GM21423 (cell line): ENCODE measurements around the gene WDR27.
"Not testable (repeated sequence)": the region's sequence is repeated elsewhere in the genome, so short reads cannot be mapped to it uniquely, and the experiment has no call there.

Experiments used
- ATAC-seq: cut with Tn5 transposase; IDR thresholded peaks from one replicate; pipeline ENCODE4 v1.9.1; 2021; ENCODE audit warnings: mild to moderate bottlenecking, moderate library complexity; ENCODE audit not compliant: unreplicated experiment

The WDR27 gene

DNA sequence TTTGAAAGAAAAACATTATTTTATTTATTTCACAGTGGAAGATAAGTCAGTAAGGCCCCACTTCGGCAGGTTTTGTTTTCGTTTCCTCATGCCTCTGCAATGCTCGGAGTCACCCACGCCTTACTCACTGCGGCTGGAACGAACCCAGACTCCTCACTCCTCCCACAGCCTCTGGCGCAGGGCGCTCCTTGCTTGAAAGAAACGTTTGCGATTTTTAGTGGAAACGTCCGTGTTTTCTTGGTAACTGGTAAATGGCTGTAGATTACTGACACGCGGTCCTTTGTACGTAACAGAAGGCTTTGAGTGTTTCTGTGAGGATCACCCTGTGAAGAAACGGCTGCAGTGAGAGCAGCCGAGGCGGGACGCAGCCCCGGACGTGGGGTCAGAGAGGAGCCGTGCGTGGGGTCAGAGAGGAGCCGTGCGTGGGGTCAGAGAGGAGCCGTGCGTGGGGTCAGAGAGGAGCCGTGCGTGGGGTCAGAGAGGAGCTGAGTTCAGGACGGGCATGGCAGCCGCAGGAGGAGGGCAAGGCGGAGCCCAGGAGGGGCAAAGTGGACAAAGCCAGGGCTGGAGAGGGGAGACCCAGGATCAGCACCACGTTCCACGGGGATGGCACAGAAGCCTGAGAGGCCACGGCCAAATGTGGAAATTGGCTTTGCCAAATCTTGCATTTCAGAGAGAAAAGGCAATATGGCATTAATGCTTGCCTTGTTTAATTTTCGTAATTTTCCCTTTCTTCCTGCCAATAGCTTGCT is 249.5 kb downstream of the WDR27 start:
- ATAC-seq: no peak

DNA sequence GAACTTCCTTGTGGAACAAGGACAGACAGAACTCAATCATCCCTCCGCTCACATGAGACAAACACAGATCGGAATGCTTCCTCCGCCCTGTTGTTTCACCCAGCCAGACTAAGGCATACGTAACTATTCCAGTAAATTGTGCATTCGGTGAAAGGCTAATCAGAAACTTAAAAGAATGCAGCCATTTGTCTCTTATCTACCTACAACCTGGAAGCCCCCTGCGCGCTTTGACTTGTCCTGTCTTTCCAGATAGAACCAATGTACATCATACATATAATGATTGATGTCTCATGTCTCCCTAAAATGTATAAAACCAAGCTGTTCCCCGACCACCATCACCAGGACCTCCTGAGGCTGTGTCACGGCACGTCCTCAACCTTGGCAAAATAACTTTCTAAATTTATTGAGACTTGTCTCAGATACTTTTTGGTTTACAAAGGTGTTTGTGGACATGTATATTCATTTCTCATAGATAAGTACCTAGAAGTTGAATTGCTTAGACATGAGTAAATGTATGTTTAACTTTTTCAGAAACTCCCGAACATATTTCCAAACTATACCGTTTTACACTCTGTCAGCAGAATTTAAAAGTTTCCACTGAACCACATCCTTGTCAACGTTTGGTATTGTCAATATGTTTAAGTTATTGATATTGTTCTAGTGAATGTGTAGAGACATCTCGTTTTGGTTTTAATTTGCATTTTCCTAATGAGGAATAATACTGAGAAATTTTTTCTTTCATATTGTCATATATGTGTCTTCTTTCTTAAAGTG is 250.6 kb downstream of the WDR27 start:
- ATAC-seq: no peak

DNA sequence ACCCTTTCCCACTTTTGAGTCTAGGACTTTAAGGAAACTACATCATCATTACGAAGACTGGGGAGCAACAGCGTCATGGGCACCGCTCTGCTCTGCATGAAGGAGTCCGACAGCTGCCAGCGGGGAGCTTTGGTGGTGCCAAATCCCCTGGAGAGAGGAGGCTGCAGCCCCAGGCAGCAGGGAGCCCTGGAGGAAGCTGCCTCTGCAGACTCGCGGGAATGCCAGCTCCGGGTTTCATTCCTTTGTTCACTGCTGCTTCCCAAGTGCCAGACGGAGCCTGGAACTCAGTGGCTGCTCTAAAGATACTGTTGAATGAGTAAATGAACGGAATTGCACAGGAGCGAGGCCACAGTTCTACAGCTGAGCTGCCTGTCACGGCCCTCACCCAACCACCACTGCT is 251.7 kb downstream of the WDR27 start:
- no peak for ATAC-seq

- ATAC-seq: no peak
These were observed 252.6 kb downstream of the WDR27 start for GRCh38 chr6:169449221-169449620.

DNA sequence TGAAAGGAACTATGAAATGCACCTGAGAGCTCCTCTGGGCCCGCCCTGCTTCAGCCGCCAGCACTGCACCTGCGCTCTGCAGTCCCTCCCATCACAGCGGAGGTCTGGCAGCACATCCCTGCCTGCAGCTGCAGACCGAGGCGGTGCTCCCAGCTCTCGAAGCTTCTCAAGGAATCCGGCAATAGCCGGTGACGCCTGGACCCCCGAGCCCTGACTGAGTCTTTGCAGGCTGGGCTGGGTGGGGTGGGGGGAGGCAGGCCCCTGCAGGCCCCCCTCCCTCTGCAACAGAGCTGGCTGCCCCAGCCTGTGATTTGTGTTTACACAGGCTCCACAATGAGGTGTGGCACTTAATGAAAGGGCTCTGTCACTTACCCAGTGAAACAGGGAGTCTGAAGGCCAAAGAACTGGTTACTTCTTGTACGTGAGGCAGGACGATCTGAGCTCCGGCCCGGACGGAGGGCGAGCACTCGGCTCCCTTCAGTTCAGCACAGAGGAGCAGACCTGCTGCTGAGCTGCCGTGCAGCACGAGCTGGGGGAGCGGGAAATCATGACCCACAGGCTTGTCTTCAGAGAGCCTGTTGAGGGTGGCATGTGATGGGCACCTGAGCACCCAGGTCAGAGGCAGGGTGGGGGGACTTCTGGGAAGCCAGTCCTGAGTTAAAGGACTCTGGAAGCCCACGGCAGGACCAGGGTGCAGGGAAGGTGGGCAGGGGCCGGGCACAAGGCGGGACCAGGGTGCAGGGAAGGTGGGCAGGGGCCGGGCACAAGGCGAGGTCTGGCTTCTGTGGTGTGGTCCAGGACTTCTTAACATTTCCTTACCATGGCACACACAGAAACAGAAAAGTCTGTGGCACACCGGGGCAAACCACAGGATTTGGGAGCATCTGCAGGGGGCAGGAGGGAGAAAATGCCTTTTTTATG is 255.9 kb downstream of the WDR27 start:
- no peak for ATAC-seq

DNA sequence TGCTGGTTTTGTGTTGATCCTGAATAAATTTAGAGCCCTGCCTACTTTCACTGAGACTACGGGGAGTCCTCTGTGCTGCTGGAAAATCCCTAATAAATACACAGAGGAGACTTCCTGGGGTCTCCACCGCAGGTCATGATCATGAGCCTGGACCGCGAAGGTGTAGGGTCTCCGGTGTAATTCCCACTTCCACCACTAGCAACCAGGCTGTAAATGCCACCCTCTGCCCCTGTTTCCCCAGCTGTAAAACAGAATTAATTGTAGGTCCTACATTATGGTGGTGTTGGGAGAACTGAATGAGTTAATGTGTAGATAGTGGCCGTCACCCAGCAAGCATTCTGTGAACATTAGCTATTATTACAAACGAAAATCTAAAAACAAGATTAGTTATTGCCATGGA is 256.6 kb downstream of the WDR27 start:
- ATAC-seq: no peak

DNA sequence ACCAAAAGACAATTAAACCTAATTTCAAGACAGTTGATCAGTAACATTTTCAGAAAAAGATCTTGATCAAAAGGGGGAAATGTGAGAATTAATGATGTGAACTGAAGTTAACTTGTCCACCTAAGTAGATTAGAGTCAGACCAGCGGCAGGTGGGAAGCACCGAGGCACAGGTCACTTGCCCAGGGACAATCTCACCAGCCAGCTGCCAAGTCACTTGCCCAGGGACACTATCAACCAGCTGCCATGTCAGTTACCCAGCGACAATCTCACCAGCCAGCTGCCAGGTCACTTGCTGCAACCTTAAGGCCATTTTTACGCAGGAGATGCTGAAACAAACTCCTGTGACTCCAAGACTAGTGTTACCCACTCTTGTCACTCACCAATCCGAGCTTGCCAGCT is 260.5 kb downstream of the WDR27 start:
- ATAC-seq: no peak

GRCh38 chr6:169439710-169440109 is 262.1 kb downstream of the WDR27 start:
- ATAC-seq: no peak

DNA sequence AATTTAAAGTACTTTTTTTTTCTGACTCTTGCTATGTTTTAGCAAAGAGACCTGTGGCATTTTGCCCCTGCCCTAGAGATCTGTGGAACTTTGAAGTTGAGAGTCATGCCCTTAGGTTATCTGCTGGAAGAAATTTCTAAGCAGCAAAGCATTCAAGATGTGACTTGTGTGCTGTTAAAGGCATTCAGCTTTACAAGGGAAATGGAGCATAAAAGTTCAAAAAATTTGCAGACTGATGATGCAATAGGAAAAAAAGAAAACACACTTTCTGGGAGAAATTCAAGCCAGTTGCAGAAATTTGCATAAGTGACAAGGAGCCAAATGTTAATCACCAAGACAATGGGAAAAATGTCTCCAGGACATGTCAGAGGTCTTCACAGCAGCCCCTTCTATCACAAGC is 267.3 kb downstream of the WDR27 start:
- not testable (repeated sequence) for ATAC-seq

DNA sequence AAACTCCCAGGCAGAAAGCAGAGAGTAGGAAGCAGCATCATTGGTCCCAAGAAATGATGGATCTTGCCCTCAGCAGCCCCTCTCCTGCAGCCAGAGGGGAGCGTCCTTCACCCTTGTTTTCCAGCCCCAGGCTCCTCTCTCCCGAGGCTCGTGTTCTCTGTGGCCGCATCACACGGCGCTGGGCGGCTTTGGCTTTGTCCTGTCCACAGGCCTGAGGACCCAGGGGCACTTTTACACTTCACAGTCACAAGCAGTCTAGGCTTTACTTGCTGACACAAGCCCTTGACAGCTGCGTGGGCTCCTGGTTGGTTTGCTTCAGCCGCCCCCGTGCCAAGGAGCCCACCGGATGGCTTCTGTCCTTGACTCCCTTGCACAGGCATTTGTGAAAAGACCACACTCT is 272.8 kb downstream of the WDR27 start:
- no peak for ATAC-seq

DNA sequence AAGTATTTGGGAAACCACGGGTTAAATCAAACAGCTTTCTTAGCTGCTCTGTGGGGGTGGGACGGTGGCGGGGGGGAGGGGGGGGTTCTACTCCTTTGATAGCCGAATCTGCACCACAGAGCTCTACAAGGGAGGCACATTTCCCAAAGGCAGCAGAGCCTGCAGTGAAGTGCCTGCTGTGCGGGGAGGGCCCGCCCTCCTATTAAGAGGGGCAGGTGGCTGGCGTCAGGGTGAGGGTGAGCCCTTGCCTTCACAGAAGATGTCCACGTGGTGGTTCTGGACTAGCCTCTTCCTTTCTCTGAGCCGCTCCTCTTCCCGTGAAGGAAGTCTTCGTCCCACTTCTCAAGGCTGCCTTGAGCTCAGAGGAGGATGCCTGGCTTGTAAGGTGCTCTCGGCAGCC is 273.3 kb downstream of the WDR27 start:
- ATAC-seq: no peak

- no peak for ATAC-seq
These were observed 274.0 kb downstream of the WDR27 start for GRCh38 chr6:169427856-169428255.

DNA sequence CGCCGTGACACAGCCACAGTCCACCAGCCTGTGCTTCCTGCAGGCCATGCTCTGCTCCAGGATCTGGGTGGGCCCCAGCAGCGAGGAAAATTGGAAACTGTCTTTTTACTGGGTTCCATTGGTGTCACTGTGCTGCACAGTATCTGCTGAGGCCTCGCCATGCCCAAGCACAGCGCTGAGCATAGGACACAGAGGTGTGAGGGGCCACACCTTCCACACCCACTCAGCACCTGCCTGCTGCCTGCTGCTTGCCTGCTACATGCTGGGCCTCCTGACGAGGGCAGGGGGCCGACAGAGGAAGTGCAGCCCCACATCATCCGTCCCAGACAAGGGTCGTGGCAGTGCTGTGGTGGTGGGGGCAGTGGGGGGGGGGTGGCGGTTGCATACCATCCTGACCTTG is 275.2 kb downstream of the WDR27 start:
- no peak for ATAC-seq

GRCh38 chr6:169425628-169426370 is 276.0 kb downstream of the WDR27 start:
- ATAC-seq: no peak

GRCh38 chr6:169424821-169425240 is 277.0 kb downstream of the WDR27 start:
- no peak for ATAC-seq

DNA sequence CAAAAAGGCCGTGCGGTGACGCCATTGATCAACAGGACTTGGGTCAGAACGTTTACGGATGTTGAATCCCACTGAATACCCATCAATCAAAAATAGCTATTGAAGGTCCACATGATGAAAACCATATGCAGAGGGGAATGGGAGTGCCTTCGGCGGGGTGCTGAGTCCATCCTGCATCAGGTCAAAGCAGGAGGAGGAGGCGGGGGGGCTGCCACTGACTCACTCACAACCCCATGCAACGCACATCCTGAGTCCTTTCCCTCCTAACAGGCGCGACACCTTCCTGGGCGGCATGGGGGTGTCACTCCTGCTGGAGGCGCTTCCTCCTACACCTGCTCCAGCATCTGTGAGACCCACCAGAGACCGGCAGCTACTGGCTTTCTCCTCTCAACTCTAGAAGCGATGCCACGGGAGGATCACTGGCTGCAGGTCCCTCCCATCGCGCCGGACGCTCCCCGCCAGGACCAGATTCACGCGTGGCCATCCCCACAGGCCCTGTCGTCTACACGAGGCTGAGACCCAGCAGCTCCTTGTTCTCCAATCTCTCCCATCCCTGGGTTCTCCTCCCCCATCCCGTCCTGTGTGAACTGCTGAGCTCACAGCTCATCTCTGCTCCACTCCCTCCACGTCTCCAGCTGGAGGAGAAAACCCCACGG is 277.6 kb downstream of the WDR27 start:
- ATAC-seq: no peak

GRCh38 chr6:169421586-169422264 is 280.1 kb downstream of the WDR27 start:
- no peak for ATAC-seq

DNA sequence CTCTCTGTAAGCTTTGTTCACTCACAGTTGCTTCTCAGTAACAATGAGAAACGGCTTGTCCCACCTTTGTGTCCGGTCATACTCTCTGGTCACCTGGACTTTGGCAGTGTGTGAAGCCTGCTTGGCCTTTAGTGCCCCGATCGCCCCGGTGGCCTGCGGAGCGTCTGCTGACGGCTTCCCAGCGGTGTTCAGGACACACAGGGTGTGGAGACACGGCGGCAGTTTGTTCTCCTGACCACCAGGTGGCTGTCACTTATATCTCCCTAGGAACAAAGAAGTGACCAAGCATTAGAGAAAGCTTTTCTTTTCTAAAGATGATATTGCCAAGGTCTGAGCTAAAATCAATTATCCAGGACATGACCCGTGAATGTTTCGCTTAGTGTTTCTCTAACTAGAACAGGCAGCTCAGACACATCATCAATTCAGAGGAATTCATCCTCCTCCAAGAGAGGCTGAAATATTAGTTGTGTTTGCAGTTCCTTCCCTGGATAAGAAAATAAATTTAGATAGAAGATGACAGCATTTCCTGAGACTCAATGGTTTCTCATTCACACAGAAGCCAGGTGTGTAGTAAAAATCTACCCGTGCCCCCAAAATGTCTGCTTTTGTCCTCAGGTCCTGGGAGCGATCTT is 280.8 kb downstream of the WDR27 start:
- no peak for ATAC-seq

DNA sequence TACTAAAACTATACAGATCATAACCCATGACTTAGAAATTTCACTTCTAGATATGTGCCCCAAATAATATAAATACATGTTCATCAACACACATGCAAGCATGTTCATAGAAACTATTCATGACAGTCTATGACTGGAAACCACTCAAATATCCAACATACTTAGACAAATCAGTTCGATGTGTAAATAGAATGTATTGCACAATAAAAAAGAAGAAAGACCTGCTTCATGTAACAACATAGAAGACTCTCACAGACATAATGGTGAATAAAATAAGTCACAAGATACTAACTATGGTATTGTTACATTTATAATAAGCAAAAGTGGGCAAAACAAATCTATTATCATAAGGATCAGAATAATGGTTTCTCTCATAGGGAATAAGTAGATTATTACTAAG is 284.7 kb downstream of the WDR27 start:
- ATAC-seq: no peak
